Mesenchymal stem cell (in vitro differentiated cells and primary cell): ENCODE results near the gene AFF1.
A peak's percentile ranks its signal among the peaks of the same experiment; 100 is the strongest.
"Not testable (repeated sequence)": the region's sequence is repeated elsewhere in the genome, so short reads cannot be mapped to it uniquely, and the experiment has no call there.

Experiments
- DNase-seq: peaks from one replicate; pipeline ENCODE4 v3.0.0-alpha.2; 2013
- H2AFZ ChIP-seq: one replicate; pipeline ENCODE4 v1.6.1; 2013; ENCODE audit warnings: low read depth, mild to moderate bottlenecking, control low read depth, inconsistent platforms, low read length, moderate library complexity
- H2AK5ac ChIP-seq: 2 replicates; pipeline ENCODE4 v1.6.1; 2013; ENCODE audit warnings: low read length, moderate library complexity, mild to moderate bottlenecking, inconsistent platforms; ENCODE audit not compliant: severe bottlenecking
- H2BK120ac ChIP-seq: one replicate; pipeline ENCODE4 v1.6.1; 2013; ENCODE audit warnings: low read depth, mild to moderate bottlenecking, inconsistent platforms, low read length, moderate library complexity
- H2BK12ac ChIP-seq, 2 experiments: one replicate each; pipeline ENCODE4 v1.6.1; 2013; ENCODE audit warnings: inconsistent platforms in 2 of 2, low read length in 2 of 2, mild to moderate bottlenecking in 2 of 2, moderate library complexity in 2 of 2, control low read depth in 1 of 2
- H2BK15ac ChIP-seq: one replicate; pipeline ENCODE4 v1.6.1; 2013; ENCODE audit warnings: mild to moderate bottlenecking, low read depth, inconsistent platforms; ENCODE audit not compliant: poor library complexity, severe bottlenecking
- H2BK5ac ChIP-seq: 2 replicates; pipeline ENCODE4 v1.6.1; 2013; ENCODE audit warnings: low read depth, mild to moderate bottlenecking, low read length, control low read depth, inconsistent platforms; ENCODE audit not compliant: poor library complexity, severe bottlenecking
- H3K14ac ChIP-seq, 2 experiments: one replicate each; pipeline ENCODE4 v1.6.1; 2013; ENCODE audit warnings: inconsistent platforms in 2 of 2, low read length in 2 of 2, control low read depth in 1 of 2, mild to moderate bottlenecking in 1 of 2, moderate library complexity in 1 of 2
- H3K18ac ChIP-seq, 2 experiments: one replicate each; pipeline ENCODE4 v1.6.1; 2013; ENCODE audit warnings: inconsistent platforms in 2 of 2, low read length in 2 of 2, control low read depth in 1 of 2, low read depth in 1 of 2, mild to moderate bottlenecking in 1 of 2
- H3K23ac ChIP-seq, 2 experiments: one replicate each; pipeline ENCODE4 v1.6.1; 2013; ENCODE audit warnings: inconsistent platforms in 2 of 2, low read length in 2 of 2, mild to moderate bottlenecking in 2 of 2, moderate library complexity in 2 of 2, control low read depth in 1 of 2
- H3K27ac ChIP-seq: 2 replicates; pipeline ENCODE4 v1.5.1; 2013; ENCODE audit warnings: mild to moderate bottlenecking, moderate library complexity, low read length, control low read depth, inconsistent platforms; ENCODE audit not compliant: poor library complexity, severe bottlenecking
- H3K27me3 ChIP-seq, 2 experiments: 2 replicates each; pipeline versions ENCODE4 v1.6.1 to v1.7.0; 2013; ENCODE audit warnings: low read length in 2 of 2, mild to moderate bottlenecking in 2 of 2, moderate library complexity in 2 of 2, control low read depth in 1 of 2, inconsistent platforms in 1 of 2; ENCODE audit not compliant: control insufficient read depth in 1 of 2, insufficient read depth in 1 of 2
- H3K36me3 ChIP-seq, 2 experiments: 2 replicates each; pipeline versions ENCODE4 v1.6.1 to v1.7.0; 2013; ENCODE audit warnings: low read length in 2 of 2, control low read depth in 1 of 2, inconsistent platforms in 1 of 2, low read depth in 1 of 2, mild to moderate bottlenecking in 1 of 2; ENCODE audit not compliant: insufficient read depth in 2 of 2, control insufficient read depth in 1 of 2
- H3K4ac ChIP-seq, 2 experiments: one replicate each; pipeline ENCODE4 v1.6.1; 2013; ENCODE audit warnings: inconsistent platforms in 2 of 2, low read length in 2 of 2, mild to moderate bottlenecking in 2 of 2, moderate library complexity in 2 of 2, control low read depth in 1 of 2, low read depth in 1 of 2
- H3K4me1 ChIP-seq: 2 replicates; pipeline ENCODE4 v1.6.1; 2013; ENCODE audit warnings: low read depth, low read length, control low read depth; ENCODE audit not compliant: control insufficient read depth, insufficient read depth
- H3K4me2 ChIP-seq: 2 replicates; pipeline ENCODE4 v1.6.1; 2013; ENCODE audit warnings: low read length, mild to moderate bottlenecking, inconsistent platforms; ENCODE audit not compliant: poor library complexity, severe bottlenecking
- H3K4me3 ChIP-seq, 2 experiments: 2 replicates each; pipeline versions ENCODE4 v1.5.1 to v1.7.0; 2013; ENCODE audit warnings: low read length in 2 of 2, mild to moderate bottlenecking in 2 of 2, control low read depth in 1 of 2, low read depth in 1 of 2; ENCODE audit not compliant: insufficient read depth in 1 of 2
- H3K79me1 ChIP-seq: replicated peaks from 2 replicates; pipeline ENCODE4 v1.6.1; 2013; ENCODE audit warnings: mild to moderate bottlenecking, control low read depth, low read length, inconsistent platforms; ENCODE audit not compliant: poor library complexity, severe bottlenecking
- H3K9ac ChIP-seq: 2 replicates; pipeline ENCODE4 v1.7.0; 2013; ENCODE audit warnings: mild to moderate bottlenecking, low read length, moderate library complexity
- H3K9me3 ChIP-seq: 2 replicates; pipeline ENCODE4 v1.7.0; 2013; ENCODE audit warnings: mild to moderate bottlenecking, low read length; ENCODE audit not compliant: control insufficient read depth
- H4K8ac ChIP-seq: one replicate; pipeline ENCODE4 v1.6.1; 2013; ENCODE audit warnings: inconsistent platforms, mild to moderate bottlenecking, low read length, moderate library complexity
- H4K91ac ChIP-seq: one replicate; pipeline ENCODE4 v1.6.1; 2013; ENCODE audit warnings: mild to moderate bottlenecking, low read length, inconsistent platforms
- WGBS: methylation state at CpG from one replicate; pipeline ENCODE4 v1.1.7; 2013; ENCODE audit warnings: mixed read lengths; 5-methylcytosine and 5-hydroxymethylcytosine counted together

The AFF1 gene

DNA sequence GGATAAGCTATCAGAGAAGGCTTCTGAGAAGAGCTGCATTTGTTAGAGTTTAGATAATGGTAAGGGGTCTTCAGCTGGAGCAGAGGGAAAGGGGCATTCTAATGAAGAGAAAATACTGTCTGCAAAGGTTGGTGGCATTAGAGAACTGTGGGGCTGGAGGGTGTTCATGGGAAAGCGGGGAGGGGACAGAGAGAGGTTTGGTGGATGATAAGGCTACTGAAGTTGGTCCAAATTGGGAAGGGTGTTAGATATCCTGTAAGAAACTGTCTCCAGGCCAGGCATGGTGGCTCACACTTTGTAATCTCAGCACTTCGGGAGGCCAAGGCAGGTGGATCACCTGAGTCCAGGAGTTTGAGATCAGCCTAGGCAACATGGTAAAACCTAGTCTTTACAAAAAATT is 59.9 kb downstream of the AFF1 start:
- Histone ChIP-seq H3K79me1 (peaks cover 11% of the 10 kb centered on the region), H3K9me3 (no peaks in the 10 kb centered on the region), H3K9ac (no peak overlapping the region), H3K4me1 (no peaks in the 10 kb centered on the region), H2AFZ (no peak overlapping the region), H3K14ac (no peak overlapping the region), H2BK120ac (no peak overlapping the region), H3K4me3 (no peak overlapping the region), H3K23ac (no peak overlapping the region), H3K4me2 (no peak overlapping the region), H3K36me3 (no peaks in the 10 kb centered on the region), H3K27me3 (no peaks in the 10 kb centered on the region), H3K4ac (no peak overlapping the region), H2BK15ac (no peak overlapping the region), H2BK5ac (no peak overlapping the region), H4K91ac (no peak overlapping the region), H4K8ac (no peak overlapping the region), H2AK5ac (no peak overlapping the region), H3K18ac (no peak overlapping the region), H2BK12ac (no peak overlapping the region), H3K27ac (no peak overlapping the region)
- DNase-seq: no peak
- 99% methylated on average over 2 of the region's 2 CpGs for WGBS

DNA sequence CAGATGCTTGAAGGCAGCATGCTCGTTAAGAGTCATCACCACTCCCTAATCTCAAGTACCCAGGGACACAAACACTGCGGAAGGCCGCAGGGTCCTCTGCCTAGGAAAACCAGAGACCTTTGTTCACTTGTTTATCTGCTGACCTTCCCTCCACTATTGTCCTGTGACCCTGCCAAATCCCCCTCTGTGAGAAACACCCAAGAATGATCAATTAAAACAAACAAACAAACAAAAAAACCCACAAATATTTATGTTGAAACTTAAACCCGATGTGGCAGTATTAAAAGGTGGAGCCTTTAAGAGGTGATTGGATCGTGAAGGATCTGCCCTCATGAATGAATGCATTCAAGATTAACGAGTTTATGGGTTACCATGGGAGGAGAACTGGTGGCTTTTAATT is 61.7 kb downstream of the AFF1 start:
- H3K4me2 ChIP-seq, H3K4ac ChIP-seq, H3K9me3 ChIP-seq, H2BK12ac ChIP-seq, H3K18ac ChIP-seq, H3K27ac ChIP-seq, H3K9ac ChIP-seq, H2BK120ac ChIP-seq, H3K4me1 ChIP-seq, H2BK5ac ChIP-seq, H3K36me3 ChIP-seq, H2BK15ac ChIP-seq, H4K8ac ChIP-seq, H4K91ac ChIP-seq, DNase-seq, H3K14ac ChIP-seq, H2AK5ac ChIP-seq, H2AFZ ChIP-seq, H3K23ac ChIP-seq, H3K4me3 ChIP-seq, H3K27me3 ChIP-seq: not testable (repeated sequence)
- WGBS: 67% methylated on average over 3 of the region's 6 CpGs
- peaks cover 10% of the 10 kb centered on the region for H3K79me1 ChIP-seq

DNA sequence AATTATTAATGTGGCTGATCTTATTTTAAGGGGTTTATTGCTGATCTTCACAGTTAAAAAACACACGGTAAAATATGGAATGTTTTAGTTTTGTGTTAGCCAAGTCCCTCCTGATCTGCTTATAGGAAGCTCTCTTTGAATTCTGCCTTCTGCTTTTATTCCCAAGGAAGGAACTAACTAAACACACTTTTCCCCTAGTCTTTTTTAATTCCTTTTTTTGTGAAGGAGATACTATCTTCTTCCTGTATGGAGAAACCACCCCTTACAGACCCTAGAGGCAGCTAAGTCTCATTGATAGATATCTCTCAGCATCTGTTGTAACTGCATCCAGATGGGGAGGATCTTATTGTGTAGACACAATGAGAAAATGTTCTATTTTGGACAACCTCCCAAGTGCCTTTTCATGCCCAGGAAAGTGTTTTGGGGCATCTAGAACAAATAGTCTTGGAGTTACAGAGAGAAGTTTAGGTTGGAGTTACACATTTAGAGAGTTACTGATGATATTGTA is 64.4 kb downstream of the AFF1 start:
- Histone ChIP-seq H3K9ac (no peak overlapping the region), H3K9me3 (no peaks in the 10 kb centered on the region), H3K27me3 (no peaks in the 10 kb centered on the region), H2BK12ac (no peak overlapping the region), H2AFZ (no peak overlapping the region), H3K79me1 (peaks cover 17% of the 10 kb centered on the region), H3K36me3 (no peaks in the 10 kb centered on the region), H3K14ac (no peak overlapping the region), H2BK5ac (no peak overlapping the region), H3K4me2 (no peak overlapping the region), H3K4me1 (no peaks in the 10 kb centered on the region), H2BK15ac (no peak overlapping the region), H3K18ac (no peak overlapping the region), H3K4ac (peak overlapping the region in 1 of 2 experiments; percentile 49), H4K8ac (no peak overlapping the region), H2BK120ac (no peak overlapping the region), H3K4me3 (no peak overlapping the region), H3K23ac (no peak overlapping the region), H3K27ac (no peak overlapping the region), H4K91ac (no peak overlapping the region), H2AK5ac (no peak overlapping the region)
- no CpG with 5 or more reads among the region's 1 CpG for WGBS
- no peak for DNase-seq

DNA sequence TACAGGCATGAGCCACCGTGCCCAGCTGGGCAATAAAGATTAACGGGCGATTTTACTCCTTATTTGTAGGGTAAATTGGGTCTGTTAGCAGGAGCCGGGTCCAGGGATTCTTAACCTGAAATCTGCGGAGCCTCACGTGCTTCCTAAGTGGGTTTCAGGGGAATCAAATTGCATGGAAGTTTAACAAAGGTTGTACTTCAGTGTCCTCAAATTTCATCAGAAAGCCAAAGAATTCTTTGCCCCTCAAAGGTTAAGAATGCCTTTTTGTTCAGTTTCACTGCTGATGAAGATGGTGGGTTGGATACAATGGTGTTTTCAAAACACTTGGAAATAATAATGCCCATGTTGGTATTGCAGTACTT is 67.9 kb downstream of the AFF1 start:
- Histone ChIP-seq H3K23ac (no peak overlapping the region), H2BK120ac (no peak overlapping the region), H4K91ac (no peak overlapping the region), H3K27ac (no peak overlapping the region), H2BK15ac (no peak overlapping the region), H2BK12ac (peak overlapping the region in 1 of 2 experiments; percentile 71), H2BK5ac (no peak overlapping the region), H3K9ac (no peak overlapping the region), H3K79me1 (peaks cover 11% of the 10 kb centered on the region), H3K4me2 (no peak overlapping the region), H3K27me3 (no peaks in the 10 kb centered on the region), H3K36me3 (no peaks in the 10 kb centered on the region), H3K4me3 (no peak overlapping the region), H3K4me1 (no peaks in the 10 kb centered on the region), H4K8ac (peak overlapping the region; percentile 14), H3K14ac (no peak overlapping the region), H2AK5ac (no peak overlapping the region), H2AFZ (no peak overlapping the region), H3K18ac (no peak overlapping the region), H3K9me3 (no peaks in the 10 kb centered on the region), H3K4ac (no peak overlapping the region)
- no peak for DNase-seq
- 88% methylated on average over 6 of the region's 6 CpGs for WGBS
